H9 (cell line): ENCODE measurements around the gene SPTLC1. TPM values are rescaled to one million over a fixed set of nuclear protein-coding genes. Genes with fewer than 3 reads are reported as not detected.

Source experiments
- DNase-seq: peaks from one replicate; pipeline ENCODE4 v3.0.0-alpha.2; 2017
- H2AFZ ChIP-seq: one replicate; pipeline ENCODE4 v1.6.1; 2013; ENCODE audit warnings: mild to moderate bottlenecking, low read length, control low read depth, moderate library complexity
- H2AK5ac ChIP-seq: 2 replicates; pipeline ENCODE4 v1.6.1; 2013; ENCODE audit warnings: low read length, control low read depth, mixed read lengths; ENCODE audit not compliant: insufficient read length
- H2BK120ac ChIP-seq: one replicate; pipeline ENCODE4 v1.6.1; 2013; ENCODE audit warnings: low read depth, mild to moderate bottlenecking, low read length, control low read depth, inconsistent platforms; ENCODE audit not compliant: poor library complexity, severe bottlenecking
- H2BK12ac ChIP-seq: 2 replicates; pipeline ENCODE4 v1.6.1; 2013; ENCODE audit warnings: low read length, control low read depth, mixed read lengths, low read depth; ENCODE audit not compliant: insufficient read length
- H2BK15ac ChIP-seq: 2 replicates; pipeline ENCODE4 v1.6.1; 2013; ENCODE audit warnings: low read depth, low read length, control low read depth
- H2BK20ac ChIP-seq: one replicate; pipeline ENCODE4 v1.6.1; 2013; ENCODE audit warnings: low read depth, mild to moderate bottlenecking, low read length, control low read depth, inconsistent platforms; ENCODE audit not compliant: poor library complexity, severe bottlenecking
- H2BK5ac ChIP-seq: 2 replicates; pipeline ENCODE4 v1.6.1; 2013; ENCODE audit warnings: low read length, control low read depth, mixed read lengths; ENCODE audit not compliant: insufficient read length
- H3K14ac ChIP-seq: 2 replicates; pipeline ENCODE4 v1.6.1; 2013; ENCODE audit warnings: low read length, control low read depth; ENCODE audit not compliant: insufficient read depth
- H3K18ac ChIP-seq: 2 replicates; pipeline ENCODE4 v1.6.1; 2013; ENCODE audit warnings: low read depth, mild to moderate bottlenecking, mixed read lengths, low read length, control low read depth; ENCODE audit not compliant: insufficient read length
- H3K23ac ChIP-seq: 2 replicates; pipeline ENCODE4 v1.6.1; 2013; ENCODE audit warnings: low read length, control low read depth, mixed read lengths, low read depth; ENCODE audit not compliant: insufficient read length
- H3K23me2 ChIP-seq: 2 replicates; pipeline ENCODE4 v1.6.1; 2013; ENCODE audit warnings: low read depth, mild to moderate bottlenecking, mixed read lengths, low read length, control low read depth; ENCODE audit not compliant: insufficient read length, poor library complexity, severe bottlenecking
- H3K27ac ChIP-seq: 2 replicates; pipeline ENCODE4 v1.5.1; 2013; ENCODE audit warnings: low read length, control low read depth, mixed read lengths, low read depth; ENCODE audit not compliant: insufficient read length
- H3K27me3 ChIP-seq: 2 replicates; pipeline ENCODE4 v1.6.1; 2013; ENCODE audit warnings: low read length, control low read depth, inconsistent platforms; ENCODE audit not compliant: insufficient read depth
- H3K4ac ChIP-seq: 2 replicates; pipeline ENCODE4 v1.6.1; 2013; ENCODE audit warnings: low read depth, mild to moderate bottlenecking, control low read depth, inconsistent platforms, low read length, moderate library complexity
- H3K4me1 ChIP-seq: 2 replicates; pipeline ENCODE4 v1.6.1; 2013; ENCODE audit warnings: low read length, control low read depth, inconsistent platforms; ENCODE audit not compliant: insufficient read depth
- H3K4me2 ChIP-seq: 2 replicates; pipeline ENCODE4 v1.6.1; 2013; ENCODE audit warnings: low read length, control low read depth, mixed read lengths; ENCODE audit not compliant: insufficient read length, insufficient read depth
- H3K56ac ChIP-seq: 2 replicates; pipeline ENCODE4 v1.6.1; 2013; ENCODE audit warnings: low read depth, mild to moderate bottlenecking, mixed read lengths, low read length, control low read depth; ENCODE audit not compliant: insufficient read length
- H3K79me1 ChIP-seq: 2 replicates; pipeline ENCODE4 v1.6.1; 2013; ENCODE audit warnings: low read depth, mild to moderate bottlenecking, moderate library complexity, low read length, control low read depth, inconsistent platforms; ENCODE audit not compliant: insufficient read depth, poor library complexity, severe bottlenecking
- H3K79me2 ChIP-seq: 2 replicates; pipeline ENCODE4 v1.6.1; 2013; ENCODE audit warnings: low read length, control low read depth, inconsistent platforms; ENCODE audit not compliant: insufficient read depth
- H3K9ac ChIP-seq: 2 replicates; pipeline ENCODE4 v1.6.1; 2013; ENCODE audit warnings: low read length, control low read depth, mixed read lengths; ENCODE audit not compliant: insufficient read length; ENCODE audit errors: extremely low read depth
- H3K9me3 ChIP-seq: one replicate; pipeline ENCODE4 v1.6.1; 2013; ENCODE audit warnings: low read depth, low read length, inconsistent platforms; ENCODE audit not compliant: control insufficient read depth
- H3T11ph ChIP-seq: one replicate; pipeline ENCODE4 v1.6.1; 2013; ENCODE audit warnings: mild to moderate bottlenecking, low read length, control low read depth, inconsistent platforms
- H4K20me1 ChIP-seq: one replicate; pipeline ENCODE4 v1.6.1; 2013; ENCODE audit not compliant: control insufficient read depth, insufficient read length, insufficient read depth
- H4K5ac ChIP-seq: 2 replicates; pipeline ENCODE4 v1.6.1; 2013; ENCODE audit warnings: low read depth, mild to moderate bottlenecking, mixed read lengths, low read length, control low read depth; ENCODE audit not compliant: insufficient read length
- H4K8ac ChIP-seq: replicated peaks from 2 replicates; pipeline ENCODE4 v1.6.1; 2013; ENCODE audit warnings: low read length, control low read depth, mixed read lengths, low read depth; ENCODE audit not compliant: insufficient read length
- H4K91ac ChIP-seq: 2 replicates; pipeline ENCODE4 v1.6.1; 2013; ENCODE audit warnings: low read depth, mild to moderate bottlenecking, moderate library complexity, mixed read lengths, low read length, control low read depth; ENCODE audit not compliant: insufficient read length
- H3K27ac Mint-ChIP-seq, 3 experiments: 2 replicates in 2 of 3; 3 replicates in 1 of 3; pipeline ENCODE4 v1.8.0; 2020 to 2021; ENCODE audit warnings: mixed read lengths in 3 of 3, mild to moderate bottlenecking in 1 of 3, moderate library complexity in 1 of 3
- H3K27me3 Mint-ChIP-seq: 2 replicates; pipeline ENCODE4 v1.8.0; 2021; ENCODE audit warnings: low read depth, mild to moderate bottlenecking, moderate library complexity, mixed read lengths
- H3K36me3 Mint-ChIP-seq, 3 experiments: 2 replicates in 2 of 3; 3 replicates in 1 of 3; pipeline ENCODE4 v1.8.0; 2020 to 2021; ENCODE audit warnings: low read depth in 3 of 3, mixed read lengths in 3 of 3; ENCODE audit not compliant: insufficient read depth in 1 of 3
- H3K4me1 Mint-ChIP-seq, 2 experiments: 2 replicates each; pipeline ENCODE4 v1.8.0; 2020; ENCODE audit warnings: mixed read lengths in 2 of 2
- H3K4me3 Mint-ChIP-seq, 2 experiments: 2 replicates in 1 of 2; 3 replicates in 1 of 2; pipeline ENCODE4 v1.8.0; 2020 to 2021; ENCODE audit warnings: mild to moderate bottlenecking in 2 of 2, mixed read lengths in 2 of 2, moderate library complexity in 1 of 2
- H3K9me3 Mint-ChIP-seq, 2 experiments: 2 replicates in 1 of 2; 3 replicates in 1 of 2; pipeline ENCODE4 v1.8.0; 2020; ENCODE audit warnings: mild to moderate bottlenecking in 2 of 2, mixed read lengths in 2 of 2, moderate library complexity in 1 of 2
- WGBS: extraction: QIAGEN DNeasy Blood & Tissue Kit; methylation state at CpG from one replicate; pipeline ENCODE4 v1.1.7; 2013; ENCODE audit warnings: missing lambda C conversion rate, low lambda C conversion rate, mixed read lengths; ENCODE audit not compliant: insufficient read length; ENCODE audit errors: extremely low coverage; 5-methylcytosine and 5-hydroxymethylcytosine counted together
- total RNA-seq: library from RNA; stranded (reverse); gene quantifications from 2 replicates; pipeline ENCODE4 v1.2.1, GENCODE V29; 2021
- TF ChIP-seq, protein P1 (sequence below): fragments of 200-600 bp; sonication (generic); conservative IDR thresholded peaks from 3 replicates; pipeline ENCODE4 v1.8.0; 2021; ENCODE audit warnings: antibody characterized with exemption, mild to moderate bottlenecking

The SPTLC1 gene
- total RNA-seq, 1 experiment from 2014 or later = 73.5 TPM

DNA sequence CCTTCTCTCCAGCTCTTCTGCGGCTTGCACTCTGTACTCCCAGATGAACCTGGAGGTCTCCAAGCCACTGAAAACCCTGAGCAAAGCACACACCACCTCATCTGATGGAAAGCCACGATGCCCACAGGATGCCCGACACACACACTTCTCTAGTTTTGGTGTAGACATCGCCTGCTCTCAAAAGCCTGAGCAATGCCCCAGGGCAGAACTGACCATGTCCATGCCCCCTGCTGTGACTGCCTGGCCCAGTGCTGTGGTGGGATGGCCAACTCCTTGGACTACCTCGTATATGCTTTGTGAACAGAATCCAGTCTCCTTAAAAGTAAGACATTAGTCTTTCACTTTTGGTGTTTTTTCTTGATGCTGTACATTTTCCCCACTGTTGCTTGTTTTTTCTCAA is 81.2 kb downstream of the SPTLC1 start:
- no peaks in the 10 kb centered on the region for H3K9me3 ChIP-seq
- H4K20me1 ChIP-seq = no peaks in the 10 kb centered on the region
- peaks cover 2 to 5% of the 10 kb centered on the region in 2 experiments; a peak in 2 of 4 replicates for H3K4me1 Mint-ChIP-seq
- no peak overlapping the region for H2BK120ac ChIP-seq
- WGBS = no CpG with 5 or more reads among the region's 5 CpGs
- H3T11ph ChIP-seq = no peak overlapping the region
- H3K79me1 ChIP-seq = no peaks in the 10 kb centered on the region
- TF ChIP-seq, protein P1, sequence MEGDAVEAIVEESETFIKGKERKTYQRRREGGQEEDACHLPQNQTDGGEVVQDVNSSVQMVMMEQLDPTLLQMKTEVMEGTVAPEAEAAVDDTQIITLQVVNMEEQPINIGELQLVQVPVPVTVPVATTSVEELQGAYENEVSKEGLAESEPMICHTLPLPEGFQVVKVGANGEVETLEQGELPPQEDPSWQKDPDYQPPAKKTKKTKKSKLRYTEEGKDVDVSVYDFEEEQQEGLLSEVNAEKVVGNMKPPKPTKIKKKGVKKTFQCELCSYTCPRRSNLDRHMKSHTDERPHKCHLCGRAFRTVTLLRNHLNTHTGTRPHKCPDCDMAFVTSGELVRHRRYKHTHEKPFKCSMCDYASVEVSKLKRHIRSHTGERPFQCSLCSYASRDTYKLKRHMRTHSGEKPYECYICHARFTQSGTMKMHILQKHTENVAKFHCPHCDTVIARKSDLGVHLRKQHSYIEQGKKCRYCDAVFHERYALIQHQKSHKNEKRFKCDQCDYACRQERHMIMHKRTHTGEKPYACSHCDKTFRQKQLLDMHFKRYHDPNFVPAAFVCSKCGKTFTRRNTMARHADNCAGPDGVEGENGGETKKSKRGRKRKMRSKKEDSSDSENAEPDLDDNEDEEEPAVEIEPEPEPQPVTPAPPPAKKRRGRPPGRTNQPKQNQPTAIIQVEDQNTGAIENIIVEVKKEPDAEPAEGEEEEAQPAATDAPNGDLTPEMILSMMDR = no peak
- no peaks in the 10 kb centered on the region for H3K9me3 Mint-ChIP-seq
- H3K36me3 Mint-ChIP-seq = peaks cover 24 to 67% (median 57%) of the 10 kb centered on the region in 3 experiments
- H2BK15ac ChIP-seq = no peak overlapping the region
- no peak overlapping the region; a peak in 1 of 7 replicates for H3K27ac Mint-ChIP-seq
- H3K4ac ChIP-seq = no peak overlapping the region
- H3K27ac ChIP-seq = no peak overlapping the region
- H3K56ac ChIP-seq = no peak overlapping the region
- H3K27me3 Mint-ChIP-seq = no peaks in the 10 kb centered on the region
- no peaks in the 10 kb centered on the region for H3K27me3 ChIP-seq
- H3K23ac ChIP-seq = no peak overlapping the region
- no peak overlapping the region for H2BK12ac ChIP-seq
- H3K4me1 ChIP-seq = no peaks in the 10 kb centered on the region
- H2AFZ ChIP-seq = no peak overlapping the region
- H2BK20ac ChIP-seq = no peak overlapping the region
- H3K9ac ChIP-seq = no peak overlapping the region
- H4K91ac ChIP-seq = no peak overlapping the region
- no peak overlapping the region for H3K4me2 ChIP-seq
- H2BK5ac ChIP-seq = no peak overlapping the region
- no peak overlapping the region for H3K4me3 Mint-ChIP-seq
- H3K79me2 ChIP-seq = no peaks in the 10 kb centered on the region
- no peak overlapping the region for H4K8ac ChIP-seq
- H2AK5ac ChIP-seq = no peak overlapping the region
- H3K14ac ChIP-seq = no peak overlapping the region
- H4K5ac ChIP-seq = no peak overlapping the region
- H3K23me2 ChIP-seq = no peaks in the 10 kb centered on the region
- no peak for DNase-seq
- no peak overlapping the region for H3K18ac ChIP-seq
